GM13976 (cell line): ENCODE measurements around the gene CHRM2.

ENCODE experiments used
- DNase-seq: peaks from one replicate; pipeline ENCODE4 v3.0.0; 2012; ENCODE audit warnings: low spot score
- in situ Hi-C: fragments of 300-500 bp; cut with MboI; formaldehyde crosslinking; loops from one replicate; pipeline ENCODE4 v1.12.0; 2022; ENCODE audit warnings: low sequenced_read_pairs, mixed read lengths, inconsistent platforms; ENCODE audit not compliant: unreplicated experiment
- TF ChIP-seq, protein P1 (sequence below): IDR thresholded peaks from 2 replicates; pipeline ENCODE4 v1.5.1; 2012; ENCODE audit warnings: borderline replicate concordance, mild to moderate bottlenecking; ENCODE audit not compliant: insufficient read depth; ENCODE audit errors: extremely low read depth, missing control alignments, control extremely low read depth

Gene CHRM2

DNA sequence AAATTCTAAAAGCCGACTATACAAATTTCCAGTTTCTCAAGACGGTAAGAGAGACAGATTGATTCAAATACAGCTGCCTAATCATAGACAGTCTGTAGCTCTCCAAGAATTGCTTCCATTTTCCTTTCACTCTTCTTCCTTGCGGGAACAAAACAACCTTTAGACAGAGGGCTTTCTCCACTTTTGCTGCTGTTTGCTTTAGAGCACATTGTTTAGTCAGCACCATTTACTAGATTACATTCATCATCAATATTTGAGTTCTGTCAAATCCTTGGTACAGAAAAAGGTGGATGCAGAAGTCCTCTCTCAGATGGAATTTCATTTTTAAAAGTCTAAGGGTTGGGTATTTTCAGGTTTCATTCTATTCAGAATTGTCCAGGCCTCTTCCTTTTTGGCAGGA is 137.4 kb downstream of the CHRM2 start:
- TF ChIP-seq, protein P1, sequence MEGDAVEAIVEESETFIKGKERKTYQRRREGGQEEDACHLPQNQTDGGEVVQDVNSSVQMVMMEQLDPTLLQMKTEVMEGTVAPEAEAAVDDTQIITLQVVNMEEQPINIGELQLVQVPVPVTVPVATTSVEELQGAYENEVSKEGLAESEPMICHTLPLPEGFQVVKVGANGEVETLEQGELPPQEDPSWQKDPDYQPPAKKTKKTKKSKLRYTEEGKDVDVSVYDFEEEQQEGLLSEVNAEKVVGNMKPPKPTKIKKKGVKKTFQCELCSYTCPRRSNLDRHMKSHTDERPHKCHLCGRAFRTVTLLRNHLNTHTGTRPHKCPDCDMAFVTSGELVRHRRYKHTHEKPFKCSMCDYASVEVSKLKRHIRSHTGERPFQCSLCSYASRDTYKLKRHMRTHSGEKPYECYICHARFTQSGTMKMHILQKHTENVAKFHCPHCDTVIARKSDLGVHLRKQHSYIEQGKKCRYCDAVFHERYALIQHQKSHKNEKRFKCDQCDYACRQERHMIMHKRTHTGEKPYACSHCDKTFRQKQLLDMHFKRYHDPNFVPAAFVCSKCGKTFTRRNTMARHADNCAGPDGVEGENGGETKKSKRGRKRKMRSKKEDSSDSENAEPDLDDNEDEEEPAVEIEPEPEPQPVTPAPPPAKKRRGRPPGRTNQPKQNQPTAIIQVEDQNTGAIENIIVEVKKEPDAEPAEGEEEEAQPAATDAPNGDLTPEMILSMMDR, result no peak
- DNase-seq, result no peak
- in situ Hi-C loops, result no loop called here

DNA sequence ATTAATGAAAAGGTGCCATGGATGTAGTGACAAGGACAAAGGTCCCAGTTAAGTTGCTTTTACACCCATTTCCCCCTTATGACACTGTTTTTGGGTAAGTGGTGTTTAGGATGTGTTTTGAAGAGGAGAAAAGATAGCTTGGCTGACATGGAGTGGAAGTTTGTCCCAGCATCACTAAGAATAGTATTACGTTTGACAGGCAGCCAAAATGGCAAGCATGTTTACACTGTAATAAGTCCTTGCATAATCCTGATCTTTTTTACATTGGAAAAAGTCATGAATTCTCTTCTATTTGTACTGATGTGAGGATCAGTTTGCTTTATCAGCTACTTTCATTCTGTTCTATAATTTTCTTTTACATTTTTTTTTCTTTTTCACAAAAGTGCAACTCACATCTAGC is 137.8 kb downstream of the CHRM2 start:
- DNase-seq, result no peak
- in situ Hi-C loops, result no loop called here
- TF ChIP-seq, protein P1, result no peak

DNA sequence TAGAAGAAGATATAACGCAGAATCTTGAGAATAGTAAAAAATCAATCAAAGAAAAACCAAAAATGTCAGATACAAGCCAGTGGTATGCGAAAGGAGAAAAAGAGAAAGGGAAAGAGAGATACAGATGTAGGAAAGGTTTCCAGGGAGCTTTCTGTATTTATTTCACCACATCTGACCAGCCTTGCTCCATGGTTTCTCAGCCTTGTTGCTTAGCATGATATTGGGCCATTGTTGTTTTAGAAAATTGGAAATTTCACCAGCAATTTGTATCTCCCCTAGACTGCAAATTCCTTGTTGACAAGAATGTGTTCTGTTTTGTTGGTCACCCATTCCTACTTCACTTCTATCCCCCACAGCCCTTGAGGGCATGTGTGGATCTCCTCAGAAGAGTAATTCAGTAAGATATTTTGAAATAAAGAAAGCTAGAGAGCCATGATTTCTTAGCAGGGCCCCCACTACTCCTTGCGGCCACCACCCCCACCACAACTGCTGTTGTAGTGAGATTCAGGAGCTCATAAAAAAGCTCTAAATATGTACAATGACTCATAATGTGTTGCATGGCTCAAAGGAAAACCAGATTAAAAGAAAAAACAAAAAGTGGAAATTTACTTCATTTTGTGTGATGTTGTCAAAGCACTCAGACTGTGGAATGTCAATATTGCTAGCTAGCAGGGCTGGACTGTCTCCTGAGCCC is 138.7 kb downstream of the CHRM2 start:
- TF ChIP-seq, protein P1, result no peak
- no peak for DNase-seq
- in situ Hi-C loops, result no loop called here

DNA sequence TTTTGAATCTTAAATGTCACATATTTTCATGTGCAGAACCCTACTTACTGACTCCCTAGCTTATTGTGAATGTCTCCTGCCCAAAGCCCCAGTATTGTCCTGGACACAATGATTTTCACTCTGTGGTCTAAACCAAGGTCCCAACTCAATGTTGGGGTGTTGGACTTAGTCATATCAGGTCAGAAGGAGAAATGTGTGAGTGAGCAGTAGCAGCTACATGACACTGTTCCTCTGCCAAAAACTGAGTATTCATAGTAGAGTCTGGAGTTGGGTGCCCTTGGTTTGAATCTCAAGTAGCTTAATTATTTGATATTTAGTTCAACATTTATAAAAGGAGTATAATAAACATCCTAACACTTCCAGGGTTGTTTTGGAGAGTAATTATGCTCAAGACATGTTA is 141.0 kb downstream of the CHRM2 start:
- in situ Hi-C loops, result no loop called here
- no peak for DNase-seq
- TF ChIP-seq, protein P1, result no peak

DNA sequence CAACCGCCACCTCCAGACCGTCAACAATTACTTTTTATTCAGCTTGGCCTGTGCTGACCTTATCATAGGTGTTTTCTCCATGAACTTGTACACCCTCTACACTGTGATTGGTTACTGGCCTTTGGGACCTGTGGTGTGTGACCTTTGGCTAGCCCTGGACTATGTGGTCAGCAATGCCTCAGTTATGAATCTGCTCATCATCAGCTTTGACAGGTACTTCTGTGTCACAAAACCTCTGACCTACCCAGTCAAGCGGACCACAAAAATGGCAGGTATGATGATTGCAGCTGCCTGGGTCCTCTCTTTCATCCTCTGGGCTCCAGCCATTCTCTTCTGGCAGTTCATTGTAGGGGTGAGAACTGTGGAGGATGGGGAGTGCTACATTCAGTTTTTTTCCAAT is 146.6 kb downstream of the CHRM2 start:
- TF ChIP-seq, protein P1, result no peak
- no peak for DNase-seq
- in situ Hi-C loops, result no loop called here

DNA sequence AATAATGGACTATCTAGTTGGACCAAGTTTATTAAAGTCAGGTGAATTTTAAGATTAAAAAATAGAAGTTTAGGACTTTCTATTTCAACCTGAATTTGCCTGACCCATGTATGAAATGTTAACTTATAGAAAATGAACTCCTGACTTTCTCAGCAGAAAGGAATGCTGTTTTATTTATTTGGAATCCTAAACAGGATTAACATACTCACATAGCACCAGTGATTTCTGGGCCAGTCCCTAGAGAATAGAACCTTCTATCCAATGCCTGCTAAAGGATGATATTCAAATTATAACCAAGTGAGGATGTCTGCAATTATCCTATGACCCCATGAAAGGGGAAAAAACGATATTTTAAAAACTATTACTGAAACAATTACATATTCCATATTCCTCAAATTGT is 148.8 kb downstream of the CHRM2 start:
- TF ChIP-seq, protein P1, result no peak
- in situ Hi-C loops, result no loop called here
- DNase-seq, result no peak

DNA sequence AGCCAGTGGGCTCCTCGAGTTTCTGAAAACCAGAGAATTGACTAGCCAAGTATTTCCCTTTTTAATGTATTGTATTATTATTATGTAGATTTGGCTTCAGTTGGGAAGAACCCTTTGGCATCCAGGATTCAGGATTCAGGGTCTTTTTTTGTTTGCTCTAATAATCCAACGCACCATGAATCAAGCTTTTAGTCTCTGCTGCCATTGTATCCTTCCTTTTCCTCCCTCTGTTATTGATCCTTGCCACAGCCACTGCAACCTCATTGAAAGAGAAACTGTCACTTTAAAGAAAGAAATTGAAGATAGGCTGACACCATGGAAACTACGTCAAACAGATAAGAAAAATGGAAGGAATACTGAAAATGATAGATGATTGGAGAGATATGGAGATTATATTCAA is 150.0 kb downstream of the CHRM2 start:
- TF ChIP-seq, protein P1, result no peak
- in situ Hi-C loops, result no loop called here
- DNase-seq, result no peak
